Measurements from ENCODE around the gene NDUFB4.
"Not testable (repeated sequence)": the region's sequence is repeated elsewhere in the genome, so short reads cannot be mapped to it uniquely, and the experiment has no call there.

NDUFB4 gene

GRCh38 chr3:120572027-120572426, 24.1 kb upstream of the NDUFB4 start:
- no peak for DNase-seq

- no peak for DNase-seq
Observed at GRCh38 chr3:120587332-120587975, 8.7 kb upstream of the NDUFB4 start.

DNA sequence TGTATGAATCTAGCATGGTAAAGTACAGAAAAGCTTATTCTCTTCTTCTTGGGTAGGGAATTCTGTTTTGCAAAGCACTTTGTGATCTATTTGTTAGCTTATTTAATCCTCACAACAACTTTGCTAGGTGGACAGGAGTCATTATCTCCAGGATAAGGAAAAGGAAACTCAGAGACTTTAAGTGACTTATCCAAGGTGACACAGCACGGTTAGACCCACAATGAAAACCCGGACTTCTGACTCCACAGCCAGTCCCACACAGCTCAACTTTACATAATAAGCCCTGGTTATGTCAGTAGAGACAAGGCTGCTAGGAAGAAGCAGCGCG, 384 bp upstream of the NDUFB4 start:
- no peak for DNase-seq

DNA sequence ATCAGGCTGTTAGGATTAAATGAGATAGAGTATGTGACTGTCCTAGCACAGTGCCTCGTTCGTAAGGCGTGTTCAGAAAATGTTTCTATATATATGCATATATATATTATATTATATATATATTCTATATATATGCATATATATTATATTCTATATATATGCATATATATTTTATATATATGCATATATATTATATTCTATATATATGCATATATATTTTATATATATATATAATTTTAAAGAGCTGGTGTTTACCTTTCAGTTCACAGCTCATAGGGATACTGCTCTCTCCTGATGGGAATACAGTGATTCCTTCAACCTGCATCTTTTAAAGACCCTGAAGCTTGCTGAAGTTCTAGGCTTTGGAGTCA, 702 bp downstream of the NDUFB4 start:
- no peak for DNase-seq

- no peak for DNase-seq
Observed at GRCh38 chr3:120597445-120598049, 1.4 kb downstream of the NDUFB4 start.

- DNase-seq, result no peak
Observed at GRCh38 chr3:120599211-120599610, 3.1 kb downstream of the NDUFB4 start.

GRCh38 chr3:120601554-120601953, 5.4 kb downstream of the NDUFB4 start:
- no peak for DNase-seq

DNA sequence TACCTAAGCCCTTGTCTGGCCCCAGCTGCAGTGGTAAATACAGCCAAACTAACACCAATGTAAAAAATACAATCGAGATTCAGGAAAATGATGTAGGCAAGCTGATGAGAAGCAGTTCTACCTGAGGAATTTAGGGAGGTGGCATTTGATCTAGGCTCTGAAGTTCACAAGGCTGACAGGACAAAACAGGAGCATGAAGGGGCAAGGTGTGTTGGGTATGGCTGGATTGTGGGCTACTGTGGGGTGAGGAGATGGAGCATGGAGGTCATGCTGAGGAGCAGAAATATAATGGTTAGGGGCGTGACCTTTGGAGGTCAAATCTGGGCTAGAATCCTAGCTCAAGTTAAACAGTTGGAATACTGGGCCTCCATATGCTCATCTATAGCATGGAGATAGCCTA, 6.5 kb downstream of the NDUFB4 start:
- DNase-seq, result no peak

GRCh38 chr3:120604382-120604781, 8.2 kb downstream of the NDUFB4 start:
- DNase-seq, result no peak

- no peak for DNase-seq
Observed at GRCh38 chr3:120604784-120605183, 8.6 kb downstream of the NDUFB4 start.

DNA sequence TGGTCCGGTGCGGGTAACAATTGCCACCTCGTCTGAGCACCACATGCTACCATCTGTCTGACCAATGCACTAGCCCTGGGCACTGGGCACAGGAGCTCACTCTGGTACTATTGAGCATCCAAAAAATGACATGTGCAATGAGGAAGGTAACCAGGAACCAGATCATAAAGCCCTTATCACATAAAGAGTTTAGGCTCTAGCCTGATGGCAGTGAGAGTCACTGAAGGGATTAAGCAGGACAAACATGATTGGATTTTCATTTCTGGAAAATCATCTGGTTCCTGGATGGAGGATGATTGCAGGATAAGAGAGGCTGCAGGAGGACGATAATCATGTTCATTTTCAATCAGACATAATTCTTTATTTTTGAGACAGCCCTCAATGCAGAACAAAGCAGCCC, 12.4 kb downstream of the NDUFB4 start:
- no peak for DNase-seq

- no peak for DNase-seq
Observed at GRCh38 chr3:120614765-120615164, 18.6 kb downstream of the NDUFB4 start.

GRCh38 chr3:120615847-120616609, 19.9 kb downstream of the NDUFB4 start:
- no peak for DNase-seq

DNA sequence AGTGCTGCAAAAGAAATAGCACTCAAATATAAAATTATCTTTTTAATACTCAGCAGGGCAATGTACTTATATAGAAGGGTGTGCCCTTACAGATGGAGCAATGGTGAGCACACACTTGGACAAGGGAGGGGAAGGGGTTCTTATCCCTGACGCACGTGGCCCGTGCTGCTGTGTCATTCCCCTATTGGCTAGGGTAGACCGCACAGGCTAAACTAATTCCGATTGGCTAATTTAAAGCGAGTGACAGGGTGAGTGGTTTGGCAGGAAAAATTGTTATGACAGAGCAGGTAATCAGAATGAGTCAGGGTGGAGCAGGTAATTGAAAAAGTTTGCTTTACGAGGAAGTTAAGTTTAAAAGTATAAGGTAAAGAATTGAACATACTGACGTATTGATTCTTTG, 20.6 kb downstream of the NDUFB4 start:
- DNase-seq, result not testable (repeated sequence)

DNA sequence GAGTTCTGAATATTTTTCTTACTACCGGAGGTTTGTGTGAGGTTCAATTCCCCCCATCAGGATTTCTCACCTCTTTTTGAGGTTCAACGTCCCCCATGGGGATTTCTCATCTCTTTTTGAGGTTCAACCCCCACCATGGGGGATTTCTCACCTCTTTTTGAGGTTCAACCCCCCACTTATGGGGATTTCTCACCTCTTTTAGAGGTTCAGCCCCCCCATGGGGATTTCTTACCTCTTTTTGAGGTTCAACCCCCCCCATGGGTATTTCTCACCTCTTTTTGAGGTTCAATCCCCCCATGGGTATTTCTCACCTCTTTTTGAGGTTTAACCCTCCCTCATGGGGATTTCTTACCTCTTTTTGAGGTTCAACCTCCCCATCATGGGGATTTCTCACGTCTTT, 26.3 kb downstream of the NDUFB4 start:
- DNase-seq, result no peak

- DNase-seq, result no peak
Observed at GRCh38 chr3:120622870-120623726, 27.0 kb downstream of the NDUFB4 start.

GRCh38 chr3:120623727-120624093, 27.6 kb downstream of the NDUFB4 start:
- DNase-seq, result no peak

GRCh38 chr3:120625159-120625586, 29.0 kb downstream of the NDUFB4 start:
- no peak for DNase-seq

DNA sequence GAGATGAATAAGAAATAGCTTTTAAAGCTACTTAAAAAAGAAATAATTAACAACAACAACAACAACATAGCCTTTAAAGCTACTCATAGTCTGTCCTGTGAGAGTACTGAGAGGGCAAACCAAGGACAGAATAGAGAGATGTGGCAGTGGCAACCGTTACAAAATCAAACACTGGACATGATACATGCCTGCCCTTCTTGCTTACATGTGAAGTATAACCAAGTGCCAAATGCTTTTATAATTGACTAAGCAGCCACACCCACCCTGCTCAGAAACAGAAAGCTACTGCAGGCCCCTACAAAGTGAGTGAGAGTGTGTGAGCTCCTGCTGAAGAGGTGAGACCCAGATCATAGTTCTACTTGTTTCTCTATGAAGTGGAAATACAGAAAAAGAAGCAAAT, 38.4 kb downstream of the NDUFB4 start:
- DNase-seq, result no peak

GRCh38 chr3:120636795-120637401, 40.8 kb downstream of the NDUFB4 start:
- no peak for DNase-seq

DNA sequence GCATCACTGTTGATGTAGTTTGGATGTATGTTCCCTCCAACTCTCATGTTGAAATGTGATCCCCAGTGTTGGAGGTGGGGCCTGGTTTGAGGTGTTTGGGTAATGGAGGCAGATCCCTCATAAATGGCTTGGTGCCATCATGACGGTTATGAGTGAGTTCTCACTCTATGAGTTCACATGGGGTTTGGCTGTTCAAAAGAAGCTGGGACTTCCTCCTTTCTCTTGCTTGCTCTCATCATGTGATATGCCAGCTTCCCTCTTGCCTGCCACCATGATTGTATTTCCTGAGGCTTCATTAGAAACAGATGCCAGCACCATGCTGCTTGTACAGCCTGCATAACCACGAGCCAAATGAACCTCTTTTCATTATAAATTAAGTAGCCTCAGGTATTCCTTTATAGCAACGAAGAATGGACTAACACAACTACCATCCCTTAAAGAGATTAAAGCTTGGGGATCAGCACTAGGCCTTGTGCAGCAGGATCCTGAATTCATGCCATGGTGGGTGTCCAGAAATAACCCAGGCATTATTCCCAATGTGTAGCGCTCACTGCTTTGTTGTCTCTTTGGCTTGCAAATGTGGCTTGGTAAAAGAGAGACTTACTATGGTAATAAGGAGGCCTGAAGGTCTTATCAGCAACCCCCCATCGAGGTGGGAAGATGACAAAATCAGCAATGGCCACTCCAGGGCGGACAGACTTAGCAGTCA, 41.9 kb downstream of the NDUFB4 start:
- DNase-seq, result no peak

DNA sequence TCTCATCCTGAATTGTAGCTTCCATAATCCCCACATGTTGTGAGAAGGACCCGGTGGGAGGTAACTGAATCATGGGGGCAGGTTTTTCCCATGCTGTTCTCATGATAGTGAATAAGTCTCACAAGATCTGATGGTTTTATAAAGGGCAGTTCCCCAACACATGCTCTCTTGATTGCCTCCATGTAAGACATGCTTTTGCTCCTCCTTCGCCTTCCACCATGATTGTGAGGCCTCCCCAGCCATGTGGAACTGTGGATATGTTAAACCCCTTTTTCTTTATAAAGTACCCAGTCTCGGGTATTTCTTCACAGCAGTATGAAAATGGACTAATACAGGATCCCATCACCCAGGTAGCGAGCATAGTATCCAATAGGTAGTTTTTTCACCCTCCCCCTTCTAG, 42.7 kb downstream of the NDUFB4 start:
- not testable (repeated sequence) for DNase-seq
